ENCODE results near the gene CHRD.
A peak's percentile ranks its signal among the peaks of the same experiment; 100 is the strongest.

CHRD gene

DNA sequence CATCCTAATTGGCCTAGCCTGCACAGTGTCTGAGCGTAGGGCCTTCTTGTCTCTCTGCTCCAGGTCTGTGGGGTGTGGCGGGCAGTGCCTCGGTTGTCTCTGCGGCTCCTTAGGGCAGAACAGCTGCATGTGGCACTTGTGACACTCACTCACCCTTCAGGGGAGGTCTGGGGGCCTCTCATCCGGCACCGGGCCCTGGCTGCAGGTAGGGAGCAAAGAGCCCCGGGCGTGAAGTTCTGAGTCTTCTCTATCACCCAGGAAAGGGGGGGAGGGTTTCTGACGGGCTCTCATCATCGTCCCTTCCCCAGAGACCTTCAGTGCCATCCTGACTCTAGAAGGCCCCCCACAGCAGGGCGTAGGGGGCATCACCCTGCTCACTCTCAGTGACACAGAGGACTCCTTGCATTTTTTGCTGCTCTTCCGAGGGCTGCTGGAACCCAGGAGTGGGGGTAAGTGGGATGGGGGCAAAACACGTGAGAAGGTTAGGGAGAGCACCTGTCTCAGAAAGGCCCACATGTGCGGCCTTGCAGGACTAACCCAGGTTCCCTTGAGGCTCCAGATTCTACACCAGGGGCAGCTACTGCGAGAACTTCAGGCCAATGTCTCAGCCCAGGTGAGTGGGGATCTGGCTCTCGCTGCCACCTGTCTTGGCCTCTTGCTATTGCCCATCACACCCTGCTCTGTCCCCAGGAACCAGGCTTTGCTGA is 2.6 kb downstream of the CHRD start:
- DNase-seq: no peak

GRCh38 chr3:184383033-184383740 is 3.3 kb downstream of the CHRD start:
- no peak for DNase-seq

DNA sequence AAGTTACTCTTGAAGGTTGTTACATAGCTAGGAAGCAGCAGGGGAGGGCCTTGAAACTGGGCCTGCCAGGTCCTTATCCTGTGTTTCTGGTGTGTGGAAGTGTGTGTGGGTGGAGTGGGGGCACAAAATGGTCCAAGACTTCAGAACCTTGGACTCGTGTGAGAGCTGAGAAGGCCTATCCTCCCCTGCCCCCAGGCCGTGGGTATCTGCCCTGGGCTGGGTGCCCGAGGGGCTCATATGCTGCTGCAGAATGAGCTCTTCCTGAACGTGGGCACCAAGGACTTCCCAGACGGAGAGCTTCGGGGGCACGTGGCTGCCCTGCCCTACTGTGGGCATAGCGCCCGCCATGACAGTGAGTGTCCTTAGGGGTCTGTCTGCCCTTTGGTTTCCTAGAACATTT is 4.5 kb downstream of the CHRD start:
- no peak for DNase-seq

GRCh38 chr3:184384856-184385422 is 5.1 kb downstream of the CHRD start:
- DNase-seq: no peak

- DNase-seq: no peak
Observed at GRCh38 chr3:184386047-184386806, 6.4 kb downstream of the CHRD start.

DNA sequence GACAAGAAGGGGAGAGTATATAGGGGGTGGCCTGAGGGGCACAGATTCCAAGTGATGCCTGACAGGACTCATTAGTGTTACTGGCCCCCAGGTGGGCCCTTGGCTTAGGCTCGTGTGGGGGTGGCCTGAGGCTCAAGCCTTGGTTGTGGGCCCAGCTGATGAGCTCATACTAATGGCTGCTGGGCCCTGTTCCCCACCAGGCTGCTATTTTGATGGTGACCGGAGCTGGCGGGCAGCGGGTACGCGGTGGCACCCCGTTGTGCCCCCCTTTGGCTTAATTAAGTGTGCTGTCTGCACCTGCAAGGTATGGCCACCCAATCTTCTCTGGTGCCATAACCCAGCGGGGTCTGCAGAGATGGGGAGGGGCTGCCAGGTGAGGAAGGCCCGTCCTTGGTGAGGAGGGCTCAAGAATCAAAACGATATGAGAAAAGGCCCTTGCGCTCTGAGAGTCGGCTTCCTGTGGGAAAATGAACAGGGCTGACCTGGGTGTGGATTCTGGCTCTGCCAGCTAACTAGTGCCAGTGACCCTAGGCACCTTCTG is 7.4 kb downstream of the CHRD start:
- DNase-seq: no peak

DNA sequence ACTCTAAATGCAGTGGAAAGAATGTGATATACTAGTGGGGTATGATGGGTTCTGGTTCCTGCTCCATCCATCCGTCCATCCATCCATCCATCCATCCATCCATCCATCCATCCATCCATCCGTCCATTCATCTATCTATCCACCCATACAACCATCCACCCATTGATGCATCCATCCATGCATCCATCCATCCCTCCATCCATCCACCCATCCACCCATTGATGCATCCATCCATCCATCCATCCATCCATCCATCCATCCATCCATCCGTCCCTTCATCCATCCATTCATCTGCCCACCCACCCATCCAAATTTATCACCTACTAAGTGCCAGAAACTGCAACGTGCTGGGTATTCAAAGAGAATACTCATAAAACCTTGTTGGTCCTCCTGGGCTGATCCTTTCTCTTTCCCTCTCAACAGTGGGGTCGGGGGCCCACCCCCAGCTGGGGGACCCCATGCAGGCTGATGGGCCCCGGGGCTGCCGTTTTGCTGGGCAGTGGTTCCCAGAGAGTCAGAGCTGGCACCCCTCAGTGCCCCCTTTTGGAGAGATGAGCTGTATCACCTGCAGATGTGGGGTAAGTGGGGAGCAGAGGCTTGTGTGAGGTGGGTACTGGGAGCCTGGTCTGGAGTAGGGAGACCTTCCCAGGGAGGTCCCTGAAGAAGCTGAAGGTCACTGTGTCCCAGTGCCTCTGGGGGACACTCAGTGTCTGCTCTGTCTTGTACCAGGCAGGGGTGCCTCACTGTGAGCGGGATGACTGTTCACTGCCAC is 8.5 kb downstream of the CHRD start:
- DNase-seq: no peak

- no peak for DNase-seq
Observed at GRCh38 chr3:184388936-184389230, 9.0 kb downstream of the CHRD start.

DNA sequence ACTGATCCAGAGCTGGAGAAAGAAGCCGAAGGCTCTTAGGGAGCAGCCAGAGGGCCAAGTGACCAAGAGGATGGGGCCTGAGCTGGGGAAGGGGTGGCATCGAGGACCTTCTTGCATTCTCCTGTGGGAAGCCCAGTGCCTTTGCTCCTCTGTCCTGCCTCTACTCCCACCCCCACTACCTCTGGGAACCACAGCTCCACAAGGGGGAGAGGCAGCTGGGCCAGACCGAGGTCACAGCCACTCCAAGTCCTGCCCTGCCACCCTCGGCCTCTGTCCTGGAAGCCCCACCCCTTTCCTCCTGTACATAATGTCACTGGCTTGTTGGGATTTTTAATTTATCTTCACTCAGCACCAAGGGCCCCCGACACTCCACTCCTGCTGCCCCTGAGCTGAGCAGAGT is 9.5 kb downstream of the CHRD start:
- no peak for DNase-seq

DNA sequence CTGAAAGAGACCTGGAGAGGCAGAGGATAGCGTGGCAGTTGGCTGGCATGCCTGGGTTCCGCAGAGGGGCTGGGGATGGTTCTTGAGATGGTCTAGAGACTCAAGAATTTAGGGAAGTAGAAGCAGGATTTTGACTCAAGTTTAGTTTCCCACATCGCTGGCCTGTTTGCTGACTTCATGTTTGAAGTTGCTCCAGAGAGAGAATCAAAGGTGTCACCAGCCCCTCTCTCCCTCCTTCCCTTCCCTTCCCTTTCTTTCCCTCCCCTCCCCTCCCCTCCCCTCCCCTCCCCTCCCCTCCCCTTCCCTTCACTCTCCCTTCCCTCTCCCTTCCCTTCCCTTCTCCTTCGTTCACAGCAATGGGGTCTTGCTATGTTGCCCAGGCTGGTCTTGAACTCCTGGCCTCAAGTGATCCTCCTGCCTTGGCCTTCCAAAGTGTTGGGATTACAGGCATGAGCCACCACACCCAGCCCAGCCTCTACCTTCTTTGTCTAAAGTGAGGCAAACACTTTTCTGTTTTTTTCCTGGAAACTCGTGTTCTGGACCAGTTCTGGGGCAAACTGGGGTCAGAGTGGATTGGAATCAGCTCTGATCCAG is 10.2 kb downstream of the CHRD start:
- DNase-seq: no peak

GRCh38 chr3:184391266-184391665 is 11.4 kb downstream of the CHRD start:
- no peak for DNase-seq

GRCh38 chr3:184395320-184395660 is 15.4 kb downstream of the CHRD start:
- no peak for DNase-seq

DNA sequence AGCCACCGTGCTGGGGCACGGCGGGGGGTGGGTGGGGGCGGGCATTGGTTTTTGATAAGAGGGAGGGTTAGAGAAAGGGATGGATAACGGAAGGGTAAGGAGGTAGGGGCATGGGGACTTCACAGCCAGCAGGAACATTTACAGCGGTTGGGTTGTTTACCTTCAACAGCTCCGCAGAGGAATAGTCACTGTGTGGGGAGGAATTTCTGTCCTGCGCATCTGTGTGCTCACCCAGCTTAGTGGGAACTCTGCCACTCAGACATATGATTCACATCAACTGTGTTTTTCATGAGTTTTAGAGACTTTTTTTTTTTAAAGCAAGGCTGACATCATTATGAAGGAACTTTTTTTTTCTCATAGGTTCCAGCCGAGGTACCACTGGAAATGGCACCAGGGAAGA is 19.6 kb downstream of the CHRD start:
- peak; percentile 93 for DNase-seq

GRCh38 chr3:184405075-184406030 is 25.5 kb downstream of the CHRD start:
- no peak for DNase-seq

- no peak for DNase-seq
Observed at GRCh38 chr3:184409331-184409926, 29.6 kb downstream of the CHRD start.

DNA sequence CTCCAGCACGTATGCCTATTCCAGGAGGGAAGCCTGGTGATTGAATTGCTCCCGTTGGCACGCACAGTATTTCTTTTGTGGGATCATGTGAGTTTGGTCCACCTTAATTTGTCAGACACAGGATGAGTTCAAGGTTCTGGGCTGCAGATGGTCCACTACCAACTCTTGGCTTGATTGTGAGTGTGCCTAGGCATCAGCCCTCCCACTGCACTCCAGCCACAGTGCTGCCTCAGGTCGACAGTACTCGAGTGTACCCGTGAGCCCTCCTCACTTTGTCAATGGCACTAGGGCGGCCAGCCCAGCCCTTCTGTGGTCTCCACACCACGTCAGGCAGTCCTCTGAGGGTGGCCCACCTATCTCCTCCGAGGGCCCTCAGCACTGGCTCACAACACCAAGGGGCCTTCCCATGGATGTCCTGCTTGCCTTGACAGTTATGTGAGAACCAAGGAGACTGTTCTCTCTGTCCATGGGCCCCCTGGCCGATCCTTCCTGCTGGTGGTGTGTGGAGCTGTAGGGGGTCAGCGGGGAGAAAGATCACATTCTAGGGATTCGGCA is 30.2 kb downstream of the CHRD start:
- no peak for DNase-seq

GRCh38 chr3:184414418-184415202 is 34.8 kb downstream of the CHRD start:
- DNase-seq: no peak

GRCh38 chr3:184415203-184415490 is 35.3 kb downstream of the CHRD start:
- DNase-seq: no peak

GRCh38 chr3:184417619-184418327 is 37.9 kb downstream of the CHRD start:
- peak; percentile 53 for DNase-seq

All from fibroblast of skin of back (primary cell).